Kidney tubule cell (primary cell): ENCODE data around the gene NEK10.
"Not testable (repeated sequence)": the region's sequence is repeated elsewhere in the genome, so short reads cannot be mapped to it uniquely, and the experiment has no call there.

Source experiments
- DNase-seq: peaks from one replicate; pipeline ENCODE4 v3.0.0-alpha.2; 2018; ENCODE audit warnings: low spot score

NEK10 gene

GRCh38 chr3:27312044-27312668 is 57.0 kb downstream of the NEK10 start:
- peak; percentile 72 for DNase-seq

- DNase-seq = peak; percentile 89
Observed at GRCh38 chr3:27311400-27311799, 57.8 kb downstream of the NEK10 start.

DNA sequence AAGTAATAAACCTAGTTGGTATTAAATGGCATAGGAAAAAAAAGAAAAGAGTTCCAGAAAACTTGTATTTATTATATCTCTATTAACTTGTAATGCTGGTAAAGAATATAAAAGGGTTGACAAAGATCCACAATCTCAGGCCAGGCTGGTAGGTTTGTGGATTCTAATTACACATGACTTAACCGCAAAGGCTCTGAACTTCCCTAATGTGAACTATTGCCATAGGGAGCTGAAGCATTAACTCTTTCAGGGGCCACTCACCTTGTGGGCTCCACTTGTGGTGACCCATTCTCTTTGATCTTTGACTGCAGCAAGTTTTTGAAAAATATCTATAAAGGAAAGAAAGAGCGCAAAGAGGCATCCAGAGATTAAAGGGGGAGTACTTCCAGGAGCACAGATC is 58.5 kb downstream of the NEK10 start:
- DNase-seq = no peak

DNA sequence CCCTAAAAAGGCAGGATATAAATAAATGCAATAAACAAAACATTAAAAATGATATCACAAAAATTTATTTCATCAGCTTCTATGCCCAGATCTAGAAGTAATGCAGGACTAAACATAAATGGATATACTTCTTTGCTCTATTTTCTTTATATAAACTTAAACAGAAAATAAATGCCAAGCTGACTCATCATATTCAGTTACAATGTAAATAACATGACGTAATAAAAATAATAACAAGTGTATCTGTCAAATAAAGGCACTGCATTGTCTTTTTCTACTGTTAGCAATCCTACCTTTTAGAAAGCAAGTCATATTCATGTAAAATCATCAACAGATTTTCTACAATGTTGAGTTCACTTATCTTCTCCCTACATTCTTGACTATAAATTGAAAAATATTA is 61.6 kb downstream of the NEK10 start:
- no peak for DNase-seq

GRCh38 chr3:27302891-27303290 is 66.3 kb downstream of the NEK10 start:
- no peak for DNase-seq

GRCh38 chr3:27298981-27299380 is 70.2 kb downstream of the NEK10 start:
- not testable (repeated sequence) for DNase-seq

DNA sequence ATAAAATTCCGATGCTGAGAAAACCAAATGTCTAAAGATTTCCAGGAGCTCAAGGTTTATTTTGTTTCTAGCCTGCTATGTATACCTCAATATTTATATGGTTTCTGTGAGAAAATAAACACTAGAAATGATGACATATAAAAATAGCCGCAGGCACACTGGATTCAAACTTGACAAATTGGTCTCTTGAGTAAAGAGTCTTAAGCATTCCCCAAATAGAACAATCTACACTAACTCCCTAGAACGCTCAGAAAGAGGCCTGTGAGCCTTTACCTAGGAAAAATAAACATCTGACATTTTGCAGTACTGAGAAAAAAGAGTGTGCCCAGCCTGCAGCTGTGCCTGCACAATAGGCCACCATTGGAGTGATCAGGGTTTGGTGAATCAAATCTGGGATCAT is 75.2 kb downstream of the NEK10 start:
- DNase-seq = no peak

GRCh38 chr3:27290760-27291159 is 78.4 kb downstream of the NEK10 start:
- no peak for DNase-seq

GRCh38 chr3:27289769-27290413 is 79.3 kb downstream of the NEK10 start:
- no peak for DNase-seq

GRCh38 chr3:27287052-27287451 is 82.1 kb downstream of the NEK10 start:
- DNase-seq = no peak

- not testable (repeated sequence) for DNase-seq
Observed at GRCh38 chr3:27286467-27286866, 82.7 kb downstream of the NEK10 start.

- no peak for DNase-seq
Observed at GRCh38 chr3:27285668-27286067, 83.5 kb downstream of the NEK10 start.

DNA sequence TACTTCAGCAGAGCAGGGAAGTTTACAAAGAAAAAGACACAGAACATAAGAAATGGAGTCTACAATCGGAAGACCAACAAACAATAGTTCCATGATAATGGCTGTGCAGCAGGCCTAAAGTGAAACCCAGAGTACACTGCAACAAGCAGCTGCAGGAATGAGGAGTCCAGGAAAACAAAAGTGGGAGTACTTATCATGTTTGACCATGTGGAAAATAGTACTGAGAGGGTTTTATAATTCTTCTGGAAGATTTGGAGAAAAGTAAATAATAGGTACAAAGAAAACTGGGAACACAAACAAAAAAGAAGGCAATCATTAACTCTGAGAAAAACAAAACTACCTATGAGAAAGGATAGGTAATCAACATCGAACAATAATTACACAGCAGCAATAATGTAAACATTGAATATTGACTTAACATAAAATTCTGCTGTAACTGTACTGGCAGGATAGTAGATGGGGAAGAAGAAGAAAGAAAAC is 87.5 kb downstream of the NEK10 start:
- DNase-seq = no peak

DNA sequence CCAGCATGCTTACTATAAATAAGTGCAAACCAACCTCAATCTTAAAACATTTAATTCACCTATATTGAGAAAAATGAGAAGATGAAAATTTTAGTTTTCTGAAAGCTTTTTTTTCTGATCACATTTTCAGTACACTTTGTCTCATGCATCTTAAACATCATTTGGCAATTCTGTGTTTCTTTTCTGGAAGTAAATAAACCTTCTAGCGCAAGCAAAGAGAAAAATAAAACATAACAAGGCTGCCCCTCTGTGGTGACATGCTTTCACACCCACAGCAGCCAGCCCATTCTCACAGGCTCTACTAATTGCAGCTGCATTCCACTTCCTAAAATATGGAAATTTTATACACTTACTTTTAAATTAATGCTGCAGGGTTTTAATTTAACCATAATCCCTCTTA is 90.1 kb downstream of the NEK10 start:
- DNase-seq = no peak

GRCh38 chr3:27278383-27279055 is 90.7 kb downstream of the NEK10 start:
- no peak for DNase-seq

- no peak for DNase-seq
Observed at GRCh38 chr3:27275441-27275990, 93.7 kb downstream of the NEK10 start.

- no peak for DNase-seq
Observed at GRCh38 chr3:27271890-27272289, 97.3 kb downstream of the NEK10 start.

- no peak for DNase-seq
Observed at GRCh38 chr3:27254896-27255295, 114.3 kb downstream of the NEK10 start.

GRCh38 chr3:27253831-27254230 is 115.4 kb downstream of the NEK10 start:
- DNase-seq = peak; percentile 64

DNA sequence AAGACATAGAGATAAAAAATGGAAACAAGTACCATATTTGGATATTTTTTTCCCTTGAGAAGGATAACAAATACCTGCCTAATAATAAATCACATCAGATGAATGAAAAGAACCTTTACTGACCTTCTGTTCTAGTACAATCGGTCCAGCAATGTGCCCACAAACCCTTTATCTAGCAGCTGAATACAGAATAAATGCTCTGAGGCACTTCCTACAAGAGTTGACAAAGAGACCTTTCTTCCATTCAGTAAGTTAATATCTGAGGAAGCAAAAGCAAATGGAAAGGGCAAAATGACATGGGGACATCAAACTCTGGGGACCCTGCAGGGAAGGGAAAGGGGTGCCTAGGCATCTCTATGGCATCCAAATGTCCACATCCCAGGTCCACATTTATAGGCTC is 115.8 kb downstream of the NEK10 start:
- DNase-seq = no peak

DNA sequence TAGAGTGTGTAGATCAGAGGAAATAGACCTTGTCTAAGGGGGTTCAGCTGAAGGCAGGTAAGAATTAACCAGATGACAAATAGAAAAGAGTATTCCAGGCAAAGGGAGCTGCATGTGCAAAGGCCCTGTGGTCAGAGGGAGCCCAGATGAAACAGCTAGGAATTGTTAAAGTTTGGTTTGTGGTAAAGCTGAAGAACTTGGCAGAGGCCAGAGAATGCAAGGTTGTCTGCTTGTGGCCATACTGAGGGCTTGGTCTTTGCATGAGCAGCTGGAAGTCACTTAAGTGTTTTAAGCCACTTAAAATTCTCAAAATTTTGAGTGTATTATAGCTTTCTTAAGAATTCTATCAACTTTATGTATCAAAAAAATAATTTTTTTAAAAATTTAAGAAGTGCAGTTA is 116.5 kb downstream of the NEK10 start:
- DNase-seq = no peak

- no peak for DNase-seq
Observed at GRCh38 chr3:27244374-27244773, 124.8 kb downstream of the NEK10 start.

GRCh38 chr3:27239951-27240350 is 129.2 kb downstream of the NEK10 start:
- no peak for DNase-seq
